Measurements from ENCODE around the gene BAIAP2.

- no peak for TF ChIP-seq CTCF (IDR thresholded peaks at IDR 0.05; ENCODE audit: poor library complexity)
- no peak for TF ChIP-seq EZH2phosphoT487 (IDR thresholded peaks at IDR 0.05; ENCODE audit: low read depth, severe bottlenecking, unreplicated experiment)
- no peak for TF ChIP-seq EZH2 (IDR thresholded peaks at IDR 0.05; ENCODE audit: borderline replicate concordance)
Observed at GRCh38 chr17:81020443-81020766, 14.5 kb upstream of the BAIAP2 start.

Measured in hepatocyte (in vitro differentiated cells).